NCI-H460 (cell line): ENCODE results near the gene LRRC27. TPM values are rescaled to one million over a fixed set of nuclear protein-coding genes. Genes with fewer than 3 reads are reported as not detected.
"Not testable (repeated sequence)": the region's sequence is repeated elsewhere in the genome, so short reads cannot be mapped to it uniquely, and the experiment has no call there.

ENCODE experiments used
- DNase-seq: peaks from one replicate; pipeline ENCODE4 v3.0.0-alpha.2; 2016; ENCODE audit warnings: low read depth; ENCODE audit errors: extremely low read depth
- total RNA-seq: library from RNA; depleted of rRNA; stranded (reverse); fragments of >200 nt; shearing (Covaris generic); gene quantifications from 2 replicates; pipeline ENCODE4 v1.2.3, GENCODE V29; 2014

LRRC27 gene
- total RNA-seq, 1 experiment from 2014 or later: 7.8 TPM

DNA sequence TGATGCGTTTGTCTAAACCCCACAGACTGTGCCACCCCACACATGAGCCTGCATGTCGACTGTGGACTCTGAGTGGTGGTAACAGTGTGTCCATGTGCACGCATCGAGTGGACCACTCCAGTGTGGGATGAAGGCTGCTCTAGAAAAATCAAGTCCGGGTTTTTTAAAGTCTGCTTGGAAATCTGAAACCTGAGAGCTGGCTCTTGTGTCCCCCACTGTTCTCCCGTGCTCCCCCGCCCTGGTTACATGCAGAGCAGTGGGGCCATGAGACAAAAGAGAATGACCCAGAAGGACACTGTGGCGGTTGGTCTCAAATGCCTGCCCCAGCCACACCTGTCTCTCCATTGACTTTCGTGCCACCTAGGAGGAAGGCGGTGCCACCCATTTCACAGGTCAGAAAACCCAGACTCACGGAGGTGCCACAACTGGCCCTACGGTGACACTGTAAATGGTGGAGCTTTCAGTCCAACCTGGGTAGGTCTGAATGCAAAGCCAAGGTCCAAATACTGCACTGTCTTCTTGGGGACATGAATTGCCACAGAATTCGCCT is 37.7 kb downstream of the LRRC27 start:
- DNase-seq: no peak

DNA sequence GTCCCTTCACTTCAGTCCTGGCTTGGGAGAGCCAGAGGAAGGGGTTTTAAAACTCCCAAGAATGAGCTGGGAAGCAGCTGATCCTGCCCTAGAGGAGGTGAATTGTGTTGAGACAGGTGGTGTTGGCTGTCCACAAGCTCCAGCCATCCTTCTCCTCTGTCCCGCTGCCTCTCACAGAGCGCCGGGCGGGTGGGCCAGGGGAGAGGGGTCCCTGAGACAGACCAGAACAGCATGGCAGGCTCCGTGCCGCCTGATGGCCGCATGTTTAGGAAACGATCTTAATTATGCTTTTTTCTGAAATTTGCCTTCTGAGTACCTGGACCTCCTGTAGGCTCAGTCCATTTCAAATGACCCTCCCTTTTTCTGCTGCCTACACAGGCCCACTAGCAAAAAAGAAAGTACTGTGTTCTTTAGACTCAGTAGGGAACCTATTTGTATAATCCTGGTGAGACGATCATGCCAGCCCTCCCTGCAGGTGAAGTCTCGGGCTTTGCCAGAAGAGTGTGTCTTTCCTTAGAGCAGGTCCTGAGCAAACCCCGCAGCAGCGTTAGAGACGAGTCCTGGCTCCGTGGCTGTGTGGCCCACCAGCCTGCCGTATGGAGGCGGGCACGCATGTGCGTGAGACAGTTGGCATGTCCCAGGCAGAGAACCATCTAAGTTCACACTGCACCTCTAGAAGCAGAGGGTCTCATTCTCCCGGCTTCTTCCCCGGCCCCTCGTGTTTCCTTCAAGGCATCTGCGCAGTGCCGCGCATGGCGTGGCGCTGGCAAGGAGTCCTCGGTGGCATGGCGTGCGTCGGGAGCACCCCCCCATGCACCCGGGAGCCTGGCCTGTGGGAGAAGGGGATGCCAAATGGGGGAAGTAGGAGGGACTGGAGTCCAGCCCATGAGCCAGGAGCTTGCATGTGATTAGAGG is 38.7 kb downstream of the LRRC27 start:
- DNase-seq: no peak

GRCh38 chr10:132371641-132372081 is 39.7 kb downstream of the LRRC27 start:
- DNase-seq: no peak

GRCh38 chr10:132372516-132373095 is 40.6 kb downstream of the LRRC27 start:
- DNase-seq: no peak

- no peak for DNase-seq
Observed at GRCh38 chr10:132373241-132373955, 41.4 kb downstream of the LRRC27 start.

DNA sequence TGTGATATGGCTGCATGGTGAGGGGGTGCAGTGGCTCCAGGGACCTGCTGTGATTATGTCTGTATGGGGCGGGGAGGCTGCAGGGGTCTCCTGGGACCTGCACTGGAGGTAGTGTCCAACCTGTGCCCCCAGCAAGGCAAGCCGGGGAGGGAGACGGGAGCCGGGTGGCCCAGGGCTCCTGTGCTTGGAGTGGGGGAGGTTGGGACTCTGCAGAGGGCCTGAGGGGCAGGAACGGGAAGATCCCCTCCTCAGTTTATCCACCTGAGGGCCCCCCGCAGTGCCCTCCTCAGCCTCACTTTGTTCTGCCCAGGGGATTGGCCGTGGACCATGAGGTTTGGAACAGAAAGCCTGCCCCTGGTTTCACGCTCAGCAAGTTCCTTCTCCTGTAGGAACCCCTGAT is 42.2 kb downstream of the LRRC27 start:
- no peak for DNase-seq

- no peak for DNase-seq
Observed at GRCh38 chr10:132374612-132375011, 42.6 kb downstream of the LRRC27 start.

GRCh38 chr10:132375116-132375794 is 43.3 kb downstream of the LRRC27 start:
- no peak for DNase-seq

DNA sequence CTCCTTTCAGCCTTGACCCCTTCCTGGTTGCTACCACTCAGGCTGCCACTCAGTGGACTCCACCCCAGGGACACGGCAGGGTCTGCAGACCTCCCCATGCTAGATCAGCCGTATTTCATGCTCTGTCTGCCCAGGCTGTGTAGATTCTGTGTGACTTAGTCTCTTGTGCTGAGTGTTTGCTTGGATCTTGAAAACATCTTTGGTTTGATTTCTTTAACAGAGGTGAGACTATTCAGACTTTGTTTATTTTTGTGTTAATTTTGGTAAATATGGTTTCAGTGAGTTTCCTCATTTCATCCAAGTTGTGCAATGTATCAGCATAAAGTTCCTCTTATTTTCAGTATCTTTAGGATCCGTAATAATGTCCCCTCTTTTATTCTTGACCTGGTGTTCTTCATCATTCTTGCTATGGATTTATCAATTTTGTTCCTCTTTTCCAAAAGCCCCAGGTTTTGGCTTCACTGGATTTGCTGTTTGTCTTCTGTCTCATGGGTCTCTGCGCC is 43.9 kb downstream of the LRRC27 start:
- DNase-seq: no peak

GRCh38 chr10:132376394-132376851 is 44.4 kb downstream of the LRRC27 start:
- DNase-seq: no peak

DNA sequence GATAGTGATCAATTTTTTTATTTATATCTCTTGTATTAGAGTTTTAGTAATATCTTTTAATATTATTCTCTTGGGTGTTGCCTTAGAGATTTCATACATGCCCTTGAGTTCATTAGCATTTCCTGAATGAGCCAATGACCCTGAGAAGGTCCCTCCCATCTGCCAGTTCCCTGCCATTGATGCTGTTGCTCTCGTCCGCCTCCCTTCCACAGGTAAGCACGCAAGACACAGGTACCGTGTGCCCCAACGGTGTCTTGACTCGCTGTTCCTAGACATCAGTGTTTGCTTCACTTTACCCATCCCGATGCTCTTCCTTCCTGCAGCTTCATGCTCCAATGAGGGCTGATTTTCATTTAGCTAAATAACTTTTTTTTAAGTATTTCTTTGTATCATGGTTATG is 45.3 kb downstream of the LRRC27 start:
- DNase-seq: no peak

DNA sequence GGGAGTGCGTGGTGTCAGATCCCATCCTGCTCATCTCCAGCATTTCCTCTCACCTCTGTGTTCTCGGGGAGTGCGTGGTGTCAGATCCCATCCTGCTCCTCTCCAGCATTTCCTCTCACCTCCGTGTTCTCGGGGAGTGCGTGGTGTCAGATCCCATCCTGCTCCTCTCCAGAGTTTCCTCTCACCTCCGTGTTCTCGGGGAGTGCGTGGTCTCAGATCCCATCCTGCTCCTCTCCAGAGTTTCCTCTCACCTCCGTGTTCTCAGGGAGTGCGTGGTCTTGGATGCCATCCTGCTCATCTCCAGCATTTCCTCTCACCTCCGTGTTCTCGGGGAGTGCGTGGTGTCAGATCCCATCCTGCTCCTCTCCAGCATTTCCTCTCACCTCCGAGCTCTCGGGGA is 47.0 kb downstream of the LRRC27 start:
- DNase-seq: not testable (repeated sequence)

DNA sequence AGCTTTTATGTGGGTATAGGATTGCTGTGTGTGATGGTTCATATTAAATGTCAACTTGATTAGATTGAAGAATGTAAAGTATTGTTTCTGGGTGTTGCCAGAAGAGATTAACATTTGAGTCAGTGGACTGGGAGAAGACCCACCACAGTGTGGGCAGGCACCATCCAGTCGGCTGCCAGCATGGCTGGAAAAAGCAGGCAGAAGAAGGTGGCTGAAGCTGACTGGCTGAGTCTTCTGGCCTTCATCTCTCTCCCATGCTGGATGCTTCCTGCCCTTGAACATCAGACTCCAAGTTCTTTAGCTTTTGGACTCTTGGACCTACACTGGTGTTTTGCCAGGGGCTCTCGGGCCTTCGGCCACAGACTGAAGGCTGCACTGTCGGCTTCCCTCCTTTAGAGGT is 49.0 kb downstream of the LRRC27 start:
- not testable (repeated sequence) for DNase-seq

GRCh38 chr10:132381741-132382140 is 49.7 kb downstream of the LRRC27 start:
- DNase-seq: no peak

DNA sequence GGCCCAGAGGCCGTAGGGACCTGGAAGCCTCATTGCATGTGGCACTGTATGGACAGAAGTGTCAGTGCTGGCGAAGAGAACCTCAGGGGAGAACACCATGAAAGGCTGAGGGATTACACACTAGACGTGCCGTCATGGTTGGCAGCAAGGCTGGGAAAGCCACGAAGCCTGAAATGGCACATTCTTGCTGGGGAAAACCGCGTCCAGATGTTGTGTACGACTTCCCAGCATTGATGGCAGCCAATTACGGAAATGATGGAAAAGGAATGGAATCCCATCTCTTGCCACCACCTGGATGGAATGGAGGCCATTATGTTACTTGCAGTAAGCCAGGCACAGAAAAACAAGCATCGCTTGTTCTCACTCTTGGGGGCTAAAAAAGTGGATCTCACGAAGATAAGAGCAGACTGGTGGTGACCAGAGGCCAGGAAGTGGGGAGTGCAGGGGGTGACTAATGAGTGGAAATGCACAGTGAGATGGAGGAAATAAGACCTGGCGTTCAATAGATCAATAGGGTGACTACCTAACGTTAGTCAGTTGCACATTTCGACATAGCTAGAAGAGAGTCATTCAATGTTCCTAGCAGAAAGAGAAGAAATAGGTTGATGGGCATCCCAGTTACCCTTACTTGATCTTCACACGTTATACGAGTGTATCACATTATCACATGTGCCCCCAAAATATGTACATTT is 50.4 kb downstream of the LRRC27 start:
- DNase-seq: no peak

- DNase-seq: no peak
Observed at GRCh38 chr10:132383101-132383500, 51.1 kb downstream of the LRRC27 start.

DNA sequence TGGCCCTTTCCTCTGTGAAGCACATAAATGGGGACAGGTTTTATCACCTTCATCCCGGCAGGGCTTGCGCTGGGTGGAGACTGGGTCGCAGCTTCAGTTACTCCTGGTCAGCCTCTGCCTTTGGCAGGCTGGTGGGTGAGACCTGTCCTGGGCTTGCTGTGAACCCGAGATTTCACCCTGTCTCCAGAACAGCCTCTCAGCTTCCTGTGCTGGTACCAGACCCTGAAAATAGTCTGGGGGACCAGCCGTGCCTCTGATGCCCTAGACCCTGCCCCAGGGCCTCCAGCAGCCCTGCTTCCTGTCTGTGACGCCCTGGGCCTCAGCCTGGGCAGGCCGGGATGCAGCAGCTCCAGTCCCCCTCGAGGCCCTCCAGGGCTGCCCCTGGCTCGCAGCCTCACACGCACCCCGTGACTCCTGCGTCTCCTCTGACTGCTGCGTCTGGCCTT is 51.8 kb downstream of the LRRC27 start:
- DNase-seq: no peak

DNA sequence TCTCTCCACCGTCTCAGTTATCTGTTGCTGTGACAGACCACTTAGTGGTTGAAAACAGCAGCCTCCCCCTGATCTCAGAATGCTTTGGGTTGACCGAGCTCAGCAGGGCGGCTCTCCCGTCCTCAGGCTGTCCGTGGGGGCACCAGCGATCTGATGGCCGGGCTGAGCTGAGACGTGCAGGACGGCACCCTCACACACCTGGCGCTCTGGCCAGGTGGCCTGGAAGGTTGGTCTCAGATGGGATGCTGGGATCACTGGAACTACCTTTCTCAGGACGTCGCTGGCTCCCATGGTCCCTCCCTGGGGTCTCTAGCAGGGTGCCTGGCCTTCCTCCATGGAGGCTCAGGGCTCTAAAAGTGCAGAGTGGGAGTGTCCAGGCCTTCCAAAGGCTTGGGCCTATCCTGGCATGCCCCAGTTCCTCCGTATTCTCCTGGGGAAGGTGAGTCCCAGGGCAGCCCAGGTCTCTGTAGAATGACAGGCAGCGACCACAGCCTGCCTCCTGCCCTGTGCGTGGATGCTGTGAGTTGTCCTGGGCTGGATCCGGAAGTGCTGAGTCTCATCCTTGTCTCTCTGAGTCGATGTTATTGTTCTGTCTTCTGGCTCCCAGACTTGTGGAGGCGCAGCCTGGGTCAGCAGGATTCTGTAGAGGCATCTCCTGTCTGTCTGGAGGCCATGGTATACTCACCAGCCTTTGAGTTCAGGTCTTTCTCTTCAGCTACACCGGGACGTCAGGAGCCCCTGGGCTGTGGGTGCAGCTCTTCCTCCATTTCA is 52.8 kb downstream of the LRRC27 start:
- no peak for DNase-seq

DNA sequence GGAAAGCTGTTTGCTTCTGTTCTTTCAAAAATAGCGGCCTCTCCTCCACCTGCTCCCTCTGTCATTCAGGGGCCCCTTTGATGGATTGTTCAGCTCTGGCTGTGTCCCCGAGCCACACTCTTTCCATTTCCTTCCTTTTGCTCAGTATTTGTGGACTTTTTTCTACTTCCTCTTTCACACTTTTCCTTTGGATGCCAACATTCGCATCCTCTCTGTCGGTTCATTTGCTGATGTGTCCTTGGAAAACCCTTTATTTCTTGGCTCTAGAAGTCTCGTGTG is 53.3 kb downstream of the LRRC27 start:
- DNase-seq: no peak
